ENCODE data around the gene LIFR.

LIFR gene

DNA sequence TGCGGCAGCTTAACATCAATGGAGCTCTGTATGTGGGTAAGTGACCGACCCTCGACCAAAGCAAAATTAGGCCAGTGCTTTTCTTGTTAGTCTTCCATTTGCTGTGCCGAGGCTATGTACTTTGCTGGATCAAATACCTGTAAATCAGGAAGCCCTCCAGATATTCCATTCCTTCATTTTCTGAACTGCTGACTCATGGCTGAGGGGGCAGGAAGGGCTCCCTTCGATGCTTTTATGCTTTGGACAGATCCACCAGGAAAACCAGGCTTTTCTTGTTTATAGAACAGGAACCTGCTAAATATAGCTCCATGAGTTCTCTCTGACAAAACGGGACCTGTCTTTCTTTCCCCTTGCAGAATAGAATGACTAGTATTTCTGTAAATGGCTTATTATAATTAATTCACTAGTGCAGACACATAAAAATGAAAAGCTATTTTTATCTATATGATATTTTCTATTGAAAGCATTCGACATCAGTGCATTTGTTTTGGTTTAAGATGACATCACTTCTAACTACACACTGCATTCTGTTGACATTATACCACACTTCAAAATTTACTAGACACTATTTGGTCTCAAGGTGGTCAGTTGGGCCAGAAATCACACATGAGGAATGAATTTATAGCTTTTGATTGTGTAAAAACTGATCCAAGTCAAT, 93.3 kb downstream of the LIFR start:
- DNase-seq, result no peak

DNA sequence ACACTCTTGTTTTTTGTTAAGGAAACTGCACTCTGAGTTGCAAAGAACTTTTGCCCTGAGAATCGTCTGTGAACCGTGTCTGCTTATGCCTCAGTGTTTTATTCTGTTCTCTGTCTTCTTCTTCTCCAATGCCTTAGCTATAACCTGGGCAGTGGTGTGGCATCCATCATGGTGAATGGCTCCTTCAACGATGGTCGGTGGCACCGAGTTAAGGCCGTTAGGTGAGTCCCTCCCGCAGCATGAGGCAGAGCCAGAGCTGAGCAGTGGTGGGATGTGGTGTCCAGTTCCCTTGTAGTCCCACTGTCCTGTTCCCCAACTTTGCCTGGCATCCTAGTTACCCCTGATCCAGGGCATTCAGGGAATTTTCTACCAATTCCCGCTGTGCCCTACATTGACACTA, 98.3 kb downstream of the LIFR start:
- DNase-seq, result no peak

DNA sequence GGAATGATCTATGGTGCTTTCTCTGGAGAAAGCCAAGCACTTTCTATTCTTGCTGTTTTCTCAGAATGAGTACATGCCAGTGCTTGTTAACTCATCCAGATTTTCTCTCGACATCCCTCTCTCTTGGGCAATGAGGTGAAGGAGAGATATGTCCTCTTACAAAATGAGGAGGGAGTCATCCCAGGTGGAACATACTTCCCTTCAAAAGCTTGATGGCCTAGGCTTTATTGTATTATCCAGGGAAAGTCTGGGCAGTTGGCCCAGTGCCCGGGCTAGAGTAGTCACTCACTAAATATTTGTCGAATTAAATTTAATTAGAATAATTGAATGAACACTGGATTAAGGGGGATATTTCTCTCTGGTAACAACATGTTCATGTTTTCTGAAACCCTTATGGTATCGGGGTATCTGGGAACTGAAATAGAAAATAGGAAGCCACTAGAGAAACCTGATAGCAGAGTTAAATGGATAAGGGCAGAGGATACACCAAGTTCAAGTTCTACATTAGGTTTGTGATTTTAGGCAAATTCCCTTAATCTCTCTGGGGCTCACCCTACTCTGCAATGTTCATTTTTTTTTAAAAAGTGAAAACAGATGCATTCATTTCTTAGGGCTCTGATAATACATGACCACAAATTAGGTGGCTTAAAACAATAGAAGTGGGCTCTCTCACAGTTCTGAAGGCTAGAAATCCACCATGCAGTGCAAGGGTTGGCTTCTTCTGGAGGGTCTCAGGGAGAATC, 99.6 kb downstream of the LIFR start:
- DNase-seq, result peak in 1 of 2 experiments; percentile 60

DNA sequence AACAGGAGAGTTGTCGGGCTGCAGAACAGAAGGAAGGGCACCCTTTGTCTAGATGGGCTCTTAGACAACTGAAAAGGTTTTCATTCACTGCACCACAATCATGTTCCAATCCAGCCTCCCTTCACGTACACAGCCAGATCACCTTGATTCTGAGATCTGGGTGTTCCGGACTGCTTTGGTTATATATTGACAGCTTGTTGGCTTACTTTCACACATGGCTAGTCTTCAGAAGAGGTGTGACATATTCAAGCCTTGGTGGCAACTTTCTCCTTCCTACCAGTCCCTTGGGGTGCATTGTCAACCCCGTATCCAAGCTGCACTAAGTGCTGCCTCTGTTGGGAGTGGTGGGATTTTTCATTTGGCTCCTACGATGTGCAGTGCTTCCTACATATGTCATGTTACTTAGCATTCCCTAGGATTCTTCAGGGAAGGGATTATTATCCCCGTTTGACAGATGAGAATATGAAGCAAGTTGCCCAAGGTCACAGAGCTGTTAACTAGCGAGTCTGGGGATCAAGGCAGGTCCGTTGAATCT, 100.6 kb downstream of the LIFR start:
- no peak for DNase-seq

DNA sequence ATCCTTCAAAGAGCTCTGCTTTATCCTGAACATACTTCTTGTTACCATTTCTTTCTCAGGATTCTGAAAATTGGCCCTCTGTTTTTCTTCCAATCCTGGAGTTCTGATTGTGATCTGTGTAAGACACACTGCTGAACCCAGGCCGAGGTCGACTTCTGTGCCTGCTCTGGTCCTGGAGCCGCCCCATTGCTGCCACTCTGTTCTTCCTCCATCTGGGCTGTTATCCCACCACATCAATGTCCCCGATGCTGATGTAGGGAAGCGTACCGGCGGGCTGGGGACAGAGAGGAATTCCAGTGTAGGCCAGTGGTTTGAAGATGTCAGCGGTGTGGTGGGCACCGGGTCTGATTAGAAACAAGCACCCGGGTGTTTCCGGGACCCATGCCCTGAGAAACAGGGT, 102.5 kb downstream of the LIFR start:
- no peak for DNase-seq

DNA sequence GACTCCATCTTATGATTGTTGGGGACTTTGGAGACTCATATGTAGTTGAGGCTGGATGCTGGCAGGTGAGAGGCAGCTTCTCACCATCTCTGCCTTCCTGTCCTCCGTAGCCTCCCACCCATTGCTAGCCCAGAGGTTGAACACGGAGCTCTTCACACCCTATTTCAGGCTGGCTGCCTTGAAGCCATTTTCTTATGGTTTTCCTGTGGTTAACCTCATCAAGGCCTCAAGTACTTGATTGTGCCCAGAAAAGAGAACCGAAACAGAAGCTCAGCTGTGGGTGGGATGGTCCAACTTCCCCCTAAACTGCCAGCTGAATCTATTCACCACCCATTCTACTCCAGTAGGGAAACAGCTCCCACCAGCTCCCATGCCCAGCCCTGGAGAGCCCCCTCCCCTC, 102.9 kb downstream of the LIFR start:
- no peak for DNase-seq

DNA sequence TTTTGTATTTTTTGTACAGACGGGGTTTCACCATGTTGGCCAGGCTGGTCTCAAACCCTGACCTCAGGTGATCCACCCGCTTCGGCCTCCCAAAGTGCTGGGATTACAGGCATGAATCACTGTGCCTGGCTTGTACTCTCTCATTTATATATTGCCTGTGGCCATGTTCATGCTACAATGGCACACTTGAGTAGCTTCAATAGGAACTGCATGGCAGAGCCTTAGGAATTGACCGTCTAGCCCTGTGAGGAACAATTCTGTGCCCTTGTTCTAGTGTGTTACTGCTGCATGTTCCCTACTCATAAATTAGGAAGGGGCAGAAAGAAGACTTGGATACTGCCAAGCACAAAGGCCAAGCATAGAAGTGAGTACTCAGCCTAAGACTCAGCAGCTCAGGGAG, 104.2 kb downstream of the LIFR start:
- no peak for DNase-seq

DNA sequence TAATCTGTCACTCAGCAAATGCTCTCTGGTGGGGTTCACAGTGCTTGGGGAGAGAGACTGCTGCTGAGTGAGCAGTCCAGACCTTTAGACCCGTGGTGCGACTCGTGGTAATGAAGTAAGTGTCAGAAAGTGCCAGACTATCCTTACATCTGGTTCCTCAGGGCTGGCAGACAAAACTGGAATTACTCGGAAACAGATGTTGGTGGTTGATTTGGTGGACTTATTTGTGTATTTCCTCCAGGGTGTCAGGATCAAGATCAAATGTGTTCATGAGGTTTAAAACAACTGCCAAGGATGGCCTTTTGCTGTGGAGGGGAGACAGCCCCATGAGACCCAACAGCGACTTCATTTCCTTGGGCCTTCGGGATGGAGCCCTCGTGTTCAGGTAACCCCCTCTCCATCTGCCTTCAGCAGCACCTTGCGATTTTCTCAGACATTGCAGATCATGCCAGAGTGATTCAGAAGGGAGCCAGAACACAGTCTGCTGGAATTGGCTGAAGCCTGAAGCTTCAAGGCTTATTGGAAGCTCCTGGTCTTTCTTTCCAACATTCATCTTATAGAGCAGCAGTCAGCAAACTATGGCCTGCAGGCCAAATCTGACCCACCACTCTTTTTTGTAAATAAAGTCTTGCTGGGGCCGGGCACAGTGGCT, 105.2 kb downstream of the LIFR start:
- DNase-seq, result no peak

DNA sequence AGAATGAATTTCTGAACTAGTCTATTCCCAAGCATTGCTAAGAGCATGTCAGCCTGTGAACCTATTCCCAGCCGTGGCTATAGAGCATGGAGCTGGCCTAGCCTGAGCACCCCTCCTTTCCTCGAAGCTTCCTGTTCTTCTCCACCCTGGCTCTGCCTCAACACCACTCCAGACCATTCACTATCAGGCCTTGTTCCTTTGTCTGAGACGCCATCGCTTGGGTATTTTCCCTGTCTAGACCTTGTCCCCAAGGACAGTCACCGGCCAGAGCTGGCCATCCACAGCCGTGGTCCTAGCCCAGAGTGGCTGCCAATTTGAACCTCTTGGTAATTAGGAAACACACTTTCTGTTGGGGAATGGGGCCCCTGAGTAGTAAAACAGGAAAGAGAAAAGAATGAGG, 105.8 kb downstream of the LIFR start:
- DNase-seq, result no peak

DNA sequence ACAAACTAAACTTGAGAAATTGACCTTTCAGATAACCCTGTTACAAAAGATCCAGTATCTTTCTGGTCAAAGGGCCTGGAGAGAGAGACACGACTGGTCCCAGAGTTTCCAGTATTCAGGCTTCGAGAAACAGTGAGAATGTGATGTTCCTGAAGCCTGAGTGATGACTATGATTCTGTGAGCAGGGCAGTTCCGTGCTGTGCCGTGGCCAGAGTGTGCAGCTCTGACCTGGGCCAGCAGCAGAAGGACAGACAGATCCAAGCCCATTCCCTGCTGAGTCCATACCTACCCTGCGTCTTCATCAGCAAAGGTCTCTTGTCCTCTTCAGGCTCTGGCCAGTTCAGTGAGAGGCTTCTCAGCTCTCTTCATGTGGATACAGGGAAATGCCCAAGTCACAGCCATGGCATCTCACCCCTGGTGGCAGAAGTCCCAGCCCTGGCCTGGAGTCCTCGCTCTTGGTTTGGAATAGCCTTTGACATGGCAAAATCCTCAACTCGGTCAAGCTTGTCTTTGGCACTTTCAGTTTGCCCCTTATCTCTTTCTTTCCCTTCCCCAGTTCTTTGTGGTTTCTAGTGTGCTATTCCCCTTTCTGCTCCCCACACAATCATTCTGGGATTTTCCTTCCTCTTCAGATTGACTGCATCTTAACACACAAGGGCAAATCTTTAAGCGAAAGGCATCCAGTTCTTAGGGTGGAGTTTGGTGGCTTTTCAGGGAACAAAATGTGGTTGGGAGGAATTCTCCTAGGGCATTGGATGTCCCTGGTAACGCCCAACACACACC, 107.7 kb downstream of the LIFR start:
- no peak for DNase-seq

DNA sequence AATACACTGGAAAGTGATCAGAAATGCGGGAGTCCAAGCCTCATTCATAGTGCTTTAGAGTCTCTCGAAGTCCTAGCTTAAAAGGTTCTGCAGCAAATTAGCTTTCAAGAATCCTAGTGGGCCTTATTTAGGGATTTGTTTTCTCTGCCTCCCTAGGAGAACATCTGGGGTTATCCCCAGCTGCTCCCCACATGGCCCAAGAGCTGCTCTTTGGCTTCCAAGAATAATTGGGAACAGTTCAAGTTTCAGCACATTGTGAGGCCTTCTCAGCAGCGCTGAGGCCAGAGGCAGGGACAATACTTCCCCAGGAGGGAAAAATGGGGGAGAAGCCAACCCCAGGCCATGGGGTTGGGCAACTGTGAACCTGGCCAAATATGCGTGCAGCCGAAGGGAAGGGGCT, 108.7 kb downstream of the LIFR start:
- DNase-seq, result no peak

DNA sequence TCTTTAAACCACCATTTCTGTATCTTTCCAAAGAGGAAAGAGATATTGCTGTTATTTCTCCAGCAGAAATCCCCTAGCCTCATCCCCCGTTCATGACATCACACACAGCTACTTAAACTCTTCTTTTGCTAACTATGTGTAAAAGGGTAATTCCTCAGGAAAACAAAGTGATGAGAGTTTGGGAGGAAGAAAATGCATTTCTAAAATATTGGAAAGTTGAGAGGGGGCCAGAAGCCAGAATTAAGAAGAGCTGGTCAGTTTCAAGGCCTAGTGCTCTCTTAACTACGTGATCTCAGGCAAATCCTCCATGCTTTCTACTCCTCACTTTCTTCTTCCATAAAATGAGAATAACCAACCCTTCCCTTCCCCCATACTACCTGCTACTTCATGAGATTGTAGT, 109.4 kb downstream of the LIFR start:
- DNase-seq, result no peak

DNA sequence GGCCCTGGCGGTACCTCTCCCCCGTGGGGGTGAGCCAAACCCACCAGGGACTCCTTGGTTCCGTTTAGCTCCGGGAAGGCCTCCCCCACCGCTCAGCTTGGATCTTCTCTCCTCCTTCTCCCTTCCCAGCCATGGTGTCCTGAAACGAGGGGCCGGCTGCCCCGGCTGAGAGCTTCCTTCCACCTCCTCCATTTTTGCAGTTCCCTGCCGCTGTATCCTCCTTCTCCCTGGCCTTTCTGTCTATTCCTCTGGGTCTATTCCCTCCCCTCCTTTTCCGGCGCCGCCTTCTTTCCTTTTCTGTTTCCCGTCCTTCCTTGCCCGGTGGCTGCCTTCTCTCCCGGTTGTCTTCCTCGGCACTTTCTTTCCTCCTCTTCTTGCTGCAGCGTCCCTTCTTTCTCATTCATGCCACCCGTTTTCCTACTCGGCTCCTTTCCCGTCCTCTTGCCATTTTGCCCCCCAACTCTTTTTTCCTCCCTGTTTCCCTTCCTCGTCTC, 110.4 kb downstream of the LIFR start:
- DNase-seq, result no peak

DNA sequence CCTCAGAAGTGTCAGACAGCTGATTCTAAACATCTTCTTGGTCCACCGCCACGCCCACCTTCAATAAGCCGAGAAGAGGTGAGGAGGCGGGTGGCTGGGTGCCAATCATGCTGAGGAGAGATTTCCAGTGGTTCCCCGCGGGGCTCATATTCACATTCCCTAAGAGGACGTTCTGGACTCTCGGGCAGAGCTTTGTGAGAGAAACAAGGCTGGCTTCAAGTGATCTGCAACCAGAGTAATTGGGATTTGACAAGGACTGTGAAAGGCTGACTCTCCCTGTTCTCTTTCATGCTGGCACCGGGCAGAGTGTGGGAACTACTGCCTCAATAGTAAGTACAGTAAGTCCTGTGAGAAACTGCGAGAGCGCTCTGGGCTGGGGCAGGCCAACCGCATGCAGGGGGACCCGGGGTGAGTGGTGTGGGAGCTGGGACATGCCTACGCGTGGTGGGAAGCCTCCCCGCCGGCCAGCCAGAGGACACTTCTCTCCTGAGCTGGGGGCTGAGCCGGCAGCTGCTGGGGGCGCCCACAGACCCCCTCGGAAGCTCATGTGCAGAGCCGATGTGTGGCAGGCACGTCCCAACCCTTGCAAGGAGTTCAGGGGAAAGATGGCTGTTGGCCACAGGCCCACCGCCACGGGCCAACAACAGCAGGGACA, 110.9 kb downstream of the LIFR start:
- no peak for DNase-seq

DNA sequence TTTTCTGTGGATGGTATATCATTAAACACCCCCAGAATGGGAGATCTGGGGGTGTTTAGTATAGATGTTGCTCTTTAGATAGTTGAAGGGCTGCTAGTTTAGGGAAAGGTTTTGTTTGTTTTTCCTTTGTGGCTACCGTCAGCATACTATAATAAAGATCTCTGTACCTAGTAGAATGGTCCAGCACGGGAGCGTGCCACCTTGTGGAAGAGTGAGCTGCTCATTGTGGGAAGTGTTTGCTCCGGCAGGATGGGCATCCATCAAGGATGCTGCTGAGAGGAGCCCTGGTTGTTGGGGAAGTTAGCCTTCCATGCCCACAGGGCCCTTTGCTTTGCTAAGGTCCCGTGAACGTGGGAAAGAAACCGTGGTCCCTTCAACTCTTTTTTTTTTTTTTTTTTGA, 113.1 kb downstream of the LIFR start:
- no peak for DNase-seq

DNA sequence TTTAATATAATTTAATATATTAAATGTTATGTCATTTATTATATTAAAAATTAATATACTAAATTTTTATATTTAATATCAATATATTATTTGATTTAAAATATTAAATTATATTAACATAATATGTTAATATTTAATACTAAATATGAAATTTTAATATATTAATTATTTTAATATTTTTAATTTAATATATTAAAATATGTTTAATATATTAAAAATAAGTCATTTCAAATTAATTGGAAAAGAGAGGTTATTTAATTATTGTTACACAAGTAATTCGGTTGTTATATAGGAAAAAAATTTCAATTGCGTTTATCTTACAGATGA, 114.2 kb downstream of the LIFR start:
- no peak for DNase-seq

DNA sequence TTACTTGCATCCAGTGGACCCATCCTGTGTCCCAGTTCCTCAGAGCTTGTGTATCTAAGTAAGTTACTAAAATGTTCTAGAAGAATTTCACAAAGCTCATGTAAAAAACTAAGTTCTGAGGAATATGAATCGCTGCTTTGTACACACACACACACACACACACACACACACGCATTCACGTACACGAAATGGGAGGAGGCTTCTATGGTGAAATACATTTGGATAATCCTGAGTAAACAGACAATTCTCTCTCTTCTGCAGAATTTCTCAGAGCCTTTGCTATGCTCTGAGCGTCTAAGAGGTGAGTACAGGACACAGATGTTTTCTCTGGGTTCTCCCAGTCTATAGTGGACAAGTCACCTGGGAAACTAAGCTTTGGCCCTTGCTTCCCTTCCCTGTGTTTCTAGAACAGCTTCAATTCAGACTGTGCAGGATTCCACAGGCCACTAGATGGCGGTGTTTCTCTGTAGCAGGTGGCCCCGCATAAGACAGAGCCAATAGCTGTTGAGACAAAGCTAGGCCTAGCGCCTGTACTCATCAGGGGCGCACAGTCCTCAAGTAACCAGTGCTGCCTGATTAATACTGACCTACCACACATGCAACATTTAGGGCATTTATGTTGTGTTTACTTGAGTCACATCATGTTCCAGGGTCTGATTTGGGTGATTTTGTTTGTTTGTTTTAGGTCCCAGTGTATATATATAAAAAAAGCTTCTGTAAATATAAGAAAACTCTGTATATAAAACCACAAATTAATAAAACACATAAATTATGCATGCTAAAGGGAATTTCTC, 114.8 kb downstream of the LIFR start:
- DNase-seq, result peak; percentile 95 to 96

DNA sequence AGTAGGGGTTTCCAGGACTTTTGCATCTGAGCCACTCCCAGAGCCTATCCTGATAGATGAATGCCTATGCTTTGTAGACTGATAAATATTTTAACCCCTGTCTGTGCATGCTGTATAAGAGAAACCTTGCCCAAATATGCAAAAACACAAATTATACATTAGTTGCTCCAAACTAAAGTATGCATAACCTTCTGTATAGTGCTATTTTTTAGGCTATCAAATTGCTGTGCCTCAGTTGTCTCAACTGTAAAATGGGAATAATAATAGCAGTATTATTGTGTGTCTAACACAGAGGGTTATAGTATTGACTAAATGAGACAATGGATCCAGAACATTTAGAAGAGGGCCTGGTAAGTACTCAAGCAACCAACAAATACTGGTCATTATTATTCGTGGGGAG, 117.7 kb downstream of the LIFR start:
- DNase-seq, result no peak

DNA sequence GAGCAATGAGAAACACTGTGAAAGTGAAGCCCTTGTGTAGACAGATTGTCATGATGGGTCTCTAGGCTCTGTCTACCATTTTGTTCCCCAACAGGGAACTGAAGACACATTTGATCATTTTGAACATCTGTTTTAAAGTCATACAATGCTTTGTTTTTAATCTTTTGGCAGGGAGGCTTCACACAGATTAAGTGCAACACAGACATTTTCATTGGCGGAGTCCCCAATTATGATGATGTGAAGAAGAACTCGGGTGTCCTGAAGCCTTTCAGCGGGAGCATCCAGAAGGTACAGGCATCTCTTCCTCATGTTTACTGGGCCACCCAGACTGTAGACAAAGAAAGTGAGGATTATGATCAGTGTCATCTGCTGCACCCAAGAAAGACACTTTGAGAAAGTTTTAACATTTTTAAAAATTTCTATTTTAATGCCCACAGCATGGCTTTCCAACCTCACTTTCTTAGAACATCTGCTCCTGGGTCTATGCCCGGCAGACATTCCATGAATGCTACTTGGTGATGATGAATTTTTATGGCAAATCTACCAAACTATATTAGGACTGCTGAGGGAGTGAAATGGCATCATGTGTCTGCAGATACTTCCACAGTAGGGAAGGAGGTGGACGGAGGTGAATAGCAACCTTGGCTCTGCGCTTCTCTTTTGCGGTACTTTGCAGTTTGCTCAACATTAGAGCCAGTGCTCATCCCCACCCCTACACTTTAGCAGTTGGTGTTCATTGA, 121.3 kb downstream of the LIFR start:
- DNase-seq, result no peak

DNA sequence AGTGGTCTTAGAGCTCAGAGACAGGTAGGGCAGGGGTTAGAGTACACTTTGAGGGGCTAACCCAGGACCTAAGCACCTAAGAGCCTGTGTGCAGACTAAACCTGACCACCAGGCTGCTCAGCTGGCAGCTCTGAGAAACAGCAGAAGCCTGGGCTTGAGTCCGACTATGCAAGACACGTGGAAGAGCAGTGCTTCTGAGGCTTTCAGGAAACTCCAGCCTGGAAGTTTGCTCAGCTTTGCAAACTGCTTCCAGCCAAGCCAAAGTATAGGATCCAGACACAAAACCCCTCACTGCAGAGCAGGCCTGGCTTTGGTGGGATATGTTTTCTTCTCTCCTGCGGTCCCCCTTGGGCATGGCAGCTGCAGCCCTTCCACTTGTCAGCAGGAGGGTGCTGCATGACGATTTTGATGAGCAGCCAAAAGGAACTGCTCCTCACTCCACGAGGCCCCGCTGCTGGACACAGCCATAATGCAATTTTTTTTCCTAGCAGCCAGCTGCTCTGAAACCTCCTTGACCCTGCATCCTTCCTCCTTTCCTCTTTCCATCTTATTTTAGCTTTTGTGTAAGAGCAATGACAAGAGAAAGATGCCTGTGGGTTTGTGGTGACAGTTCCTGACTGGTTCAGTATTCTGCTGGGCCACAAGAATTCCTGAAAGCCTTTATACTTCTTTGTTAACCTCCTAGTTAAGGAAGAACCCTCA, 123.1 kb downstream of the LIFR start:
- DNase-seq, result no peak

Data from NCI-H1930 (cell line).